Erythroblast (primary cell): ENCODE results near the gene TSPAN8.

Source experiments
- DNase-seq, 2 experiments: peaks; one replicate each; lab custom pipeline; 2025; lab: John Stamatoyannopoulos, UW
- GATA1 ChIP-seq: IDR thresholded peaks from 2 replicates; pipeline ENCODE4 v1.6.1; 2011; ENCODE audit warnings: low read depth, mild to moderate bottlenecking, control low read depth, low read length, moderate library complexity
- POLR2A ChIP-seq: IDR thresholded peaks from 2 replicates; pipeline ENCODE4 v1.6.1; 2011; ENCODE audit warnings: mild to moderate bottlenecking, low read length

TSPAN8 gene

DNA sequence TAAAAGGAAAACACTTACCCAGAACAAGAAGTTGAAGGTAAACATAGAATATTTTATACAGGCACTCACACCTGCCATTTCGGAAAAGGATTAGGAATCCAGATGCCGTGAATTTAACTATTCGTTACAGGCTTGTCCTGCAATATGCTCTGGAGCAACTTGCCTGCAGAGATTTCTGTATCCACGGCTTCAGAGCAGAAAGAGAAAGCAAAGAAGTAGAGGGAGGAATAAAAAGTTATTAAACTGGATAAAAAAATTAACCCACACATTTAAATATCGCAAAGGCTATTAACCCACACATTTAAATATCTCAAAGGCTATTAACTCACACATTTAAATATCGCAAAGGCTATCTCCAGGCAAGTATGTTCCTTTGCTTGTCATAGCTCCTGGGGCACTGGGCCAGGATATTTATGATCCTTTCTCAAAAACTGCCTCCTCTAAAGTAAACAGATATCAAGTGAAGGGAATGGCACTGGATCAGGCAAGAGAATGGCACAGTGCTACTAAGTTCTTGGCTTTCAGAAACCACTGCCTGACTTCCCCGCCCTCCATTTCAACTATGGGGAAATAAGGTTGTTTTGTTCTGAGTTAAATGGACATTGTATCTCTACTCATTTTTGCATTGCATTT lies at the start of gene TSPAN8:
TSS of gene TSPAN8 (minus strand) at position 399 of the 633 bp plus-strand sequence. CDS start at position 78, 321 bp downstream.
- TF ChIP-seq POLR2A, result no peak
- no peak for TF ChIP-seq GATA1
- no peak for DNase-seq

DNA sequence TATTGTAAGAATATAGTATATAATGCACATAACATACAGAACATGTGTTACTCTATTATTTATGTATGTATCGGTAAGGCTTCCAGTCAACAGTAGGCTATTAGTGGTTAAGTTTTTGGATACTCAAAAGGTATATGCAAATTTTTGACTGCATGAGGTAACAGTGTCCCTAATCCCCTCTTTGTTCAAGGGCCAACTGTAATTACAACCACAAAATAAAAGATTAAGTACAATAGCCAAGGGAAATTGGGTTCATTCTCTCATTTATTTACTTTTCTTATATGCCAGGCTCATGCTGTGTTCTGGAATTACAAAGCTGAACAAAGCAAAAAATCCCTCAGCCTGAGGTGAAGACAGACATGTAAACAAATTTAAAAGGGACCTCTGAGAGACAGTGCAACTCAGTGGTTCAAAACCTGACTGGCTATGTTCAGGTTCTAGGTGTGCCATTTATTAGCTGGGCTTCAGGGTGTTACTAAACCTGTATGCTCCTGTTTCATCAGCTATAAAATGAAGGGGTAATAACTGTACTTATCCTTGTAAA lies 43.4 kb upstream of the TSPAN8 start:
- TF ChIP-seq GATA1 (no peak), POLR2A (no peak)
- no peak for DNase-seq

DNA sequence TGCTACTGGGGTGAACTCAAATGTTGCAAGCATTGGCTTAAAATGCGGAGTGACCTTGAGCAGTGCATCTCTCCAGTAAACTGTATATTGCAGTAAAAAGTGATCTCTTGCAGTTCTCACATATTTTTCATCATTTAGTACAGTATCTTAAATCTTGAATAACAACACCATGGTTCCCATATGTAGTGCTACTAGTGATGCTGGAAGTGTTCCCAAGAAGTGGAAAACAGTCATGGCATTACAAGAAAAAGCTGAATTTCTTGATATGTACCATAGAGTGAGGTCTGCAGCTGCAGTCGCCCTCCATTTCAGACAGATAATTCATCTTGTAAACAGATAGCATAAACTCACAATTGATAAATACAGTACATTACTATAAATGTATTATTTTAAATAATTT lies 42.9 kb upstream of the TSPAN8 start:
- no peak for TF ChIP-seq GATA1
- TF ChIP-seq POLR2A, result no peak
- no peak for DNase-seq

DNA sequence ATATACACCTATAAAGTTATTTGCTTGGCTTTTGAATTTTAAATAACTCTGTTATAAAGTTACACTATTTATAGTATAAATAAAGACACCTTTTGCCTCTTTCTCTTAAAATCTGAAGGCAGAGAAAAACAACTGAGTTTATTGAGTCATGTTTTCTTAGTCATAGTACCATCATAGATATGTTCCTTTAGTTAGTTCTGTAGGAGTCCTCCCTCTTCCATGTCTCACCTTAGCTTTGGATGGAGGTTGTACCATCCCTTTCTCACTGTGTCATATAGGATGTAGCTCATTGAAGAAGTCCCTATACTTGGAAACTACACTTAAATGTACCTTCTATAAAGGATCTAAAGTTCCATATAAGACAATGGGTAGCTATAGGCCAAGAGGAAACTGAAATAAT lies 39.7 kb upstream of the TSPAN8 start:
- TF ChIP-seq POLR2A (no peak), GATA1 (no peak)
- no peak for DNase-seq

DNA sequence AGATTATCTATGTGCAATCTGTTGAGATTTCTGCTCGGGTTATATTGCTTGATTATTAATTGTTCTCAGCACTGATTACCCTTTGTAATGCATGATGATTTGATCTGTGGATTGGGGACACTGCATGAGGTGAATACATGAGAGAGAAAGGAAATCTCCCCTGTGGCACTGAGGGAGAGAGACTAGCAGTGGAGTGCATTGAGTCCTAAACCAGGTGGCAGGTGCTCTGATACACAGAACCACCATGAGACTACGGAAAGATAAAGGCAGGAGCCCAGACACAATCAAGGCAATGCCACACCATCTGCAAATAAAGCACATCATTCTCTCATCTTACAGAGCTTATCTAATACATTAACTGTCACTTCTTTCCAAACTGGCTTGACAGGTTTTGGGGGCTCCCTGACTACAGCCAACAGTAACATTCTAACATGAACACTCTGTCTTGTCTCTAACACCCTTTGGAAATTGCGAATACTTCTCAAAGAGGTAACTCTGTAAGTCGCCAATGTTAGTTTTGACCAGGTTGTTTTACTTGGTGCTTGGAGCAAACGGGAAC lies 37.6 kb upstream of the TSPAN8 start:
- TF ChIP-seq GATA1 (no peak), POLR2A (no peak)
- DNase-seq, result no peak

DNA sequence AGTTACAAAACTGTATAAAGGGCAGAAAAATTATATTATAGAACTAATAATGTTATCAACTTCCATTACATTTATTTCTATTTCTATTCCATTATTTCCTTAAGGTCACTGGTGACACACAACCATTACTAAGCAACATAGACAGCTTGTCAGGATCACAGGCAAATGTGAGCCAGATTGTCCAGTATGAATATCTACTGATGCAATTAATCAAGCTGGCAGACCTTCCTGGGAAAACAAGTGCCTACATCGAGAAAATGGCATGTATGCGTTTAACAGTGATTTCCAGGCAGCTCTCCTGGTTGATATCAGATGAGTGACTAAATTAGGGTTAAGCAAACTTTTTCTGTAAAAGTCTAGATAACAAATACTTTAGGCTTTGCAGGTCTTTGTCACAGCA lies 36.9 kb upstream of the TSPAN8 start:
- no peak for TF ChIP-seq POLR2A
- no peak for TF ChIP-seq GATA1
- DNase-seq, result no peak

DNA sequence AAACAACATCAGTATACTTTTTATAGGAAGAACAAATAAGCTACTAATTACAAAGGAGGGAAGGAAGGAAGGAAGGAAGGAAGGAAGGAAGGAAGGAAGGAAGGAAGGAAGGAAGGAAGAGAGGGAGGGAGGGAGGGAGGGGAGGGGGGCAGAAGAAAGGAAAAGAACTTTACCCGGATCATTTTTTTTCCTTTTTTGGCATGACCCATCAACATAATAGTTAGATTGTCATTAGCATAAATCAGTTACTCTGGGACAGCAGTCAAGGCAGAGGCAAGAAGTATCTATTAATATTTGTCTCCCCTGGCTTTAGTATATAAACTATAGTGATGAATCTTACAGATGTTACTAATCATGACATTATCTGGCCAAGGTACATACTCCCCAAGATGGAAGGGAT lies 35.2 kb upstream of the TSPAN8 start:
- no peak for DNase-seq
- no peak for TF ChIP-seq GATA1
- TF ChIP-seq POLR2A, result no peak

DNA sequence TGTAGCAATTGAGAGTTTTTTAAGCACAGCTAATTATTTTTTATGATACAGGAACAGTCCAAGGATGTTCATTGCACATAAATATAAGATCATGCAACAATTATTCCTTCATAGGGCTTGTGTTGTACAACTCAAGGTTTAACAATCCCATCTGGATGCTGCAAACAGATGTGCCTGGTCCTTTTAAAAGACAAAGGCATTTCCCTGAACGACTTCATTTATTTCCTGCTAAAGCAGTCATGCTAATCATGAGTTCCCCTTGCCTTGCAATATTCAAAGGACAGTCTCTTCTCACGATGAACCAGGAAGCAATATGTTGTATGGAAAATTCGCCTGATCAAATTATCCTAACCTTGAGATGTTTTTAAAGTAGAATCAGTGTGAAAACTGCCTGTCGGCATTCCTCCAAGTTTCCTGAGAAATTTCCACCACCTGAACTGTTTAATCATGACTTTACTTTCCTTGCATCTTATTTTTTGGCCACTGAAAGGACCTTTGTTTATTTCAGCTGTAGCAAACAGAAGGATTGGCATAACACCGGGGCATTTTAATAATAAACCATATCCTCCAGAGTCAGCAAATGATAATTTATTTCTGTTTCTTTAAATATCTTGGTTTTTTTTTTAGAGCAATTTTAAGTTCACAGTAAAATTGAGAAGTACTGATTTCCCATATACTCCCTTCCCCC lies 33.9 kb upstream of the TSPAN8 start:
- no peak for TF ChIP-seq GATA1
- TF ChIP-seq POLR2A, result no peak
- no peak for DNase-seq

DNA sequence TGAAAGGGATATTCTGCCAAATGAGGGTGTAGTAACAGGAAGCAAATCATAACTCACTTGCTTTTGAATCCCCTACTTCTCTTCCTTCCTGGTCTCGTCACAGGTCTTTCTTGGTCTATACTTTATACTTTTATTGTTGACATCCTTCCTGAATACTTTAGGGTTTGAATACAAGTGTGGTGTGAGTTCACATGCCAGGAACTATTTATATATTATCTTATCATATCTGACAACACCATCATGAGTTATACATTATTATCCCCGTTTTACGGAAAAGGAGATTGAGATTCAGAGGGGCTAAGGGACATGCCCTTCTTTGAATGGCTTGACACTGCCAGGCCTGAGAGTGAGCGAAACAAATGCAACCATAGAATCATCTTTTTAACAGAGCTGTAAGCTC lies 33.0 kb upstream of the TSPAN8 start:
- DNase-seq, result no peak
- TF ChIP-seq GATA1 (no peak), POLR2A (no peak)

DNA sequence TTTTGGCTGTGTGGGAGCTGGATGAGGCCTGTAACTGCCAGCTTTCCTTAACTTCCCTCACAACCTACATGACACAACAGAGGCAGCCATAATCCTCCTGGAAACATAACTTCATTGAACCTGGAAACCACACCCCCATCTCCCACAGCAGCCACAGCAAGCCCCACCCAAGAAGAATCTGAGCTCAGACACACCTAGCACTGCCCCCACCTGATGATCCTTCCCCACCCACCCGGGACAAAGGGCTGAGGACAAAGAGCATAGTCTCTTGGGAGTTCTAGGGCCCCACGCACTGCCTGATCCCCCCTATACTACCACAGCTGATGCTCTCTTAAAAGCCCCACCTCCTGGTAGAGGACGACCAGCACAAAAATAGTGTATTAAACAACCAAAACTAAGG lies 29.6 kb upstream of the TSPAN8 start:
- no peak for TF ChIP-seq POLR2A
- no peak for TF ChIP-seq GATA1
- DNase-seq, result no peak

DNA sequence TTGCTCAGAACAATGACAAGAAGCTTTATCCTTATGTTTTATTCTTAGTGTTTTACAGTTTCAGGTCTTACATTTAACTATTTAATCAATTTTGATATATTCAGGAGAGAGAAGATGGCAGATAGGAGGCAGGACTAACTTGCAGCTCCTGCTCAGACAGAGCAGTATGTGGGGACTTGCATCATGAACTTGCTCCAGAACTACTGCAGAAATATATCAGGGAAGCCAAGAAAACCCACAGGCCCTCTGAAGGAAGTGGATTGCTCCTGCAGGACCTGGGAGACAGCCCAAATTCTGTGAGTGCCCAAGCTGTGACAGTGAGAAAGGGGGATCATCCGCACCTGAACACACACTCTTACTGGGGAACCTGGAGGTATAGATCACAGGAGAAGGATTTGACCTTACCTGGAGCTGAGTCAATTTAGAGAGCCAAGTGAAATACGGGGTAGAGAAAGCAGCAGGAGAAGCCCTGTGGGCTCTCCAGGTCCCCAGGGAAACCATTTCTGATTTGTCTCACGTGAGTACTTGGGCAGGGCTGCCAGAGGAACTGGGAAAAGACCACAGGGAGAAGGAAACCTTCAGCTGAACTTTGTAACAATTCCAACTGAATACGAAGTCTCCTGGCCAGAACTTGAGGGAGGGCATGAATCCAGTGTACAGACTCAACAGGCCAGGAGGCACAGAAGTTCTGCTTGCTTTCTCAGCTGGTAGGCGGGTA lies 28.9 kb upstream of the TSPAN8 start:
- no peak for TF ChIP-seq GATA1
- no peak for TF ChIP-seq POLR2A
- no peak for DNase-seq

DNA sequence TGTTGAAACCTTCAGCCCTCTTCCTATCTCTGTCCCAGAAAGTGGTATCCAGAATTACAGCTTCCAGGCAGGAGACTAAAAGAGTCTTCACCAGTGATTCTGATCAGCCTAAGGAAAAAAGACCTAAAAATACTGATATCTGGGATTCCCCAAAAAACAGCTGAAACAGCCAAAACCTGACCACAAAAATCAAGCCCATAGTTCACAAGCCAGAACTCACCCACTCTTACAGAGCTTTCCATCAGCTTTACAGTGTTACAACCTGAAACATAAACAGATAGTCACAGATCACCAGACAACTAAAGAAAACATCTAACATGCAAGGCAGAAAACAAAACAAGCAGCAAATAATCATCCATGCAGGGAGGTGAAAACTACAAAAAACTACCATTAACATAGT lies 26.0 kb upstream of the TSPAN8 start:
- DNase-seq, result no peak

DNA sequence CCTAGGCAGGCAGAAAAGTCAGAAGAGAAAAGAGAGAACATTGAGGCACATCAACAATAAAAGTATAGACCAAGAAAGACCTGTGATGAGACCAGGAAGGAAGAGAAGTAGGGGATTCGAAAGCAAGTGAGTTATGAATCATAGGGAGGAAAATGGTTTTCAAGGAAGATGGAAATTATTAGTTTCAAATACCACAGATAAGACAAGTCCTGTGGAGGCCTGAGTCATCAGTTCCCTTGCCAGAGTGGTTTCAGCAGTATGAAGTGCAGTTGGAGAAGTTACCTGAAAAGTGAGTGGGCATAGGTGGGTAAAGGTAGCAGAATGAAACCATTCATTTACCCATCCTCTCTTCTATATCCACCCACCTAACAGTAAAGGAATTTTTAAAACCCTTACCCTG lies 25.2 kb upstream of the TSPAN8 start:
- TF ChIP-seq GATA1, result no peak
- no peak for TF ChIP-seq POLR2A

More for the DNA sequence above, 26.0 kb upstream of the TSPAN8 start:
- no peak for TF ChIP-seq GATA1
- TF ChIP-seq POLR2A, result no peak

More for the DNA sequence above, 25.2 kb upstream of the TSPAN8 start:
- no peak for DNase-seq
